Neural cell (in vitro differentiated cells): ENCODE results near the gene RIMKLB. TPM values are rescaled to one million over a fixed set of nuclear protein-coding genes. Genes with fewer than 3 reads are reported as not detected.

Experiments used
- H2AFZ ChIP-seq: fragments of 200-600, 300-800 bp; sonication (generic), shearing (Covaris generic); 2 replicates; pipeline ENCODE4 v1.6.0; 2014; ENCODE audit warnings: low read depth, mild to moderate bottlenecking, antibody characterized with exemption, low read length, moderate library complexity
- H3F3A ChIP-seq: fragments of 200-600 bp; shearing (Covaris generic); 2 replicates; pipeline ENCODE4 v1.6.1; 2016; ENCODE audit warnings: mild to moderate bottlenecking, moderate library complexity, mixed read lengths, antibody characterized with exemption, low read length; ENCODE audit not compliant: insufficient read depth, poor library complexity, severe bottlenecking
- H3K27ac ChIP-seq: fragments of 200-600, 300-800 bp; sonication (generic), shearing (Covaris generic); 2 replicates; pipeline ENCODE4 v1.5.1; 2014; ENCODE audit warnings: mild to moderate bottlenecking, low read length, moderate library complexity
- H3K27me3 ChIP-seq: fragments of 300-800, 200-600 bp; sonication (generic), shearing (Covaris generic); 2 replicates; pipeline ENCODE4 v1.6.0; 2014; ENCODE audit warnings: mild to moderate bottlenecking, low read depth, low read length, moderate library complexity; ENCODE audit not compliant: insufficient read depth
- H3K36me3 ChIP-seq: fragments of 300-800, 200-600 bp; sonication (generic), shearing (Covaris generic); 2 replicates; pipeline ENCODE4 v1.5.1; 2014; ENCODE audit warnings: mild to moderate bottlenecking, antibody characterized with exemption, low read length, moderate library complexity; ENCODE audit not compliant: insufficient read depth
- H3K4me2 ChIP-seq: fragments of 300-800, 200-600 bp; sonication (generic), shearing (Covaris generic); 2 replicates; pipeline ENCODE4 v1.6.0; 2014; ENCODE audit warnings: mild to moderate bottlenecking, low read length
- H3K4me3 ChIP-seq: fragments of 300-800, 200-600 bp; sonication (generic), shearing (Covaris generic); 2 replicates; pipeline ENCODE4 v1.5.1; 2014; ENCODE audit warnings: mild to moderate bottlenecking, low read length, moderate library complexity
- H3K79me2 ChIP-seq: fragments of 200-600 bp; shearing (Covaris generic); replicated peaks from 2 replicates; pipeline ENCODE4 v1.6.0; 2014; ENCODE audit warnings: mild to moderate bottlenecking, low read length, moderate library complexity; ENCODE audit not compliant: insufficient read depth
- H3K9ac ChIP-seq: fragments of 300-800, 200-600 bp; sonication (generic), shearing (Covaris generic); 2 replicates; pipeline ENCODE4 v1.6.1; 2016; ENCODE audit warnings: mild to moderate bottlenecking, low read length, mixed read lengths
- H3K9me2 ChIP-seq: fragments of 200-600 bp; shearing (Covaris generic); 2 replicates; pipeline ENCODE4 v1.6.1; 2016; ENCODE audit warnings: mild to moderate bottlenecking, low read length, mixed read lengths; ENCODE audit not compliant: insufficient read depth
- H3K9me3 ChIP-seq: fragments of 200-600, 300-800 bp; sonication (generic), shearing (Covaris generic); 2 replicates; pipeline ENCODE4 v1.6.1; 2016; ENCODE audit warnings: mild to moderate bottlenecking, mixed run types, low read length, moderate library complexity, mixed read lengths
- H4K20me1 ChIP-seq: fragments of 200-600 bp; shearing (Covaris generic); 2 replicates; pipeline ENCODE4 v1.6.1; 2016; ENCODE audit warnings: mild to moderate bottlenecking, mixed run types; ENCODE audit not compliant: insufficient read depth
- EP300 ChIP-seq: fragments of 450-650 bp; conservative IDR thresholded peaks from 2 replicates; pipeline ENCODE4 v1.6.1; 2014; ENCODE audit warnings: antibody characterized with exemption, mild to moderate bottlenecking, moderate library complexity; ENCODE audit not compliant: poor library complexity, severe bottlenecking
- EZH2 ChIP-seq: fragments of 200-600, 300-800 bp; shearing (Covaris generic), sonication (generic); IDR thresholded peaks from 2 replicates; pipeline ENCODE4 v1.6.1; 2014; ENCODE audit warnings: antibody characterized with exemption, low read length, borderline replicate concordance, mild to moderate bottlenecking; ENCODE audit not compliant: insufficient read depth, poor library complexity, severe bottlenecking
- MXI1 ChIP-seq: fragments of 450-650 bp; conservative IDR thresholded peaks from 2 replicates; pipeline ENCODE4 v1.6.1; 2014; ENCODE audit warnings: antibody characterized with exemption, mild to moderate bottlenecking; ENCODE audit not compliant: poor library complexity, severe bottlenecking
- POLR2AphosphoS5 ChIP-seq: IDR thresholded peaks from 2 replicates; pipeline ENCODE4 v1.6.1; 2012
- RAD21 ChIP-seq: fragments of 450-650 bp; conservative IDR thresholded peaks from 2 replicates; pipeline ENCODE4 v1.6.1; 2014; ENCODE audit warnings: antibody characterized with exemption, mild to moderate bottlenecking, moderate library complexity
- REST ChIP-seq: IDR thresholded peaks from 2 replicates; pipeline ENCODE4 v1.6.1; 2012; ENCODE audit warnings: borderline replicate concordance
- SMC3 ChIP-seq: fragments of 450-650 bp; conservative IDR thresholded peaks from 2 replicates; pipeline ENCODE4 v1.6.1; 2014; ENCODE audit warnings: antibody characterized with exemption, mild to moderate bottlenecking, moderate library complexity; ENCODE audit not compliant: poor library complexity
- TAF1 ChIP-seq: IDR thresholded peaks from 2 replicates; pipeline ENCODE4 v1.6.1; 2012; ENCODE audit warnings: low read depth
- polyA plus RNA-seq: library from polyadenylated mRNA; depleted of rRNA; stranded (reverse); fragments of >200 nt; gene quantifications from 2 replicates; pipeline ENCODE4 v1.2.3, GENCODE V29; 2014
- TF ChIP-seq, protein P1 (sequence below): fragments of 450-650 bp; IDR thresholded peaks from 2 replicates; pipeline ENCODE4 v1.5.1; 2014; ENCODE audit warnings: antibody characterized with exemption, mild to moderate bottlenecking, moderate library complexity; ENCODE audit not compliant: poor library complexity, severe bottlenecking

The RIMKLB gene
- polyA plus RNA-seq, 1 donor from 2014 or later = 393 TPM

GRCh38 chr12:8667270-8667669 lies 30.5 kb upstream of the RIMKLB start:
- Histone ChIP-seq H3K79me2 (no peaks in the 10 kb centered on the region), H3K36me3 (no peaks in the 10 kb centered on the region), H4K20me1 (no peaks in the 10 kb centered on the region), H3K4me2 (no peak overlapping the region), H3K27me3 (no peaks in the 10 kb centered on the region), H3K27ac (no peak overlapping the region), H2AFZ (no peak overlapping the region), H3F3A (no peaks in the 10 kb centered on the region), H3K9me2 (no peaks in the 10 kb centered on the region), H3K9me3 (no peaks in the 10 kb centered on the region), H3K4me3 (no peak overlapping the region), H3K9ac (no peak overlapping the region)
- TF ChIP-seq TAF1 (no peak), POLR2AphosphoS5 (no peak), EZH2 (no peak), EP300 (no peak), SMC3 (no peak), RAD21 (no peak), REST (no peak), MXI1 (no peak)
- TF ChIP-seq, protein P1, sequence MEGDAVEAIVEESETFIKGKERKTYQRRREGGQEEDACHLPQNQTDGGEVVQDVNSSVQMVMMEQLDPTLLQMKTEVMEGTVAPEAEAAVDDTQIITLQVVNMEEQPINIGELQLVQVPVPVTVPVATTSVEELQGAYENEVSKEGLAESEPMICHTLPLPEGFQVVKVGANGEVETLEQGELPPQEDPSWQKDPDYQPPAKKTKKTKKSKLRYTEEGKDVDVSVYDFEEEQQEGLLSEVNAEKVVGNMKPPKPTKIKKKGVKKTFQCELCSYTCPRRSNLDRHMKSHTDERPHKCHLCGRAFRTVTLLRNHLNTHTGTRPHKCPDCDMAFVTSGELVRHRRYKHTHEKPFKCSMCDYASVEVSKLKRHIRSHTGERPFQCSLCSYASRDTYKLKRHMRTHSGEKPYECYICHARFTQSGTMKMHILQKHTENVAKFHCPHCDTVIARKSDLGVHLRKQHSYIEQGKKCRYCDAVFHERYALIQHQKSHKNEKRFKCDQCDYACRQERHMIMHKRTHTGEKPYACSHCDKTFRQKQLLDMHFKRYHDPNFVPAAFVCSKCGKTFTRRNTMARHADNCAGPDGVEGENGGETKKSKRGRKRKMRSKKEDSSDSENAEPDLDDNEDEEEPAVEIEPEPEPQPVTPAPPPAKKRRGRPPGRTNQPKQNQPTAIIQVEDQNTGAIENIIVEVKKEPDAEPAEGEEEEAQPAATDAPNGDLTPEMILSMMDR = no peak

GRCh38 chr12:8668441-8668840 lies 29.4 kb upstream of the RIMKLB start:
- Histone ChIP-seq H3K9ac (no peak overlapping the region), H2AFZ (no peak overlapping the region), H3K4me3 (no peak overlapping the region), H3K36me3 (no peaks in the 10 kb centered on the region), H3K9me3 (no peaks in the 10 kb centered on the region), H3F3A (no peaks in the 10 kb centered on the region), H4K20me1 (no peaks in the 10 kb centered on the region), H3K79me2 (no peaks in the 10 kb centered on the region), H3K27me3 (no peaks in the 10 kb centered on the region), H3K27ac (no peak overlapping the region), H3K4me2 (no peak overlapping the region), H3K9me2 (no peaks in the 10 kb centered on the region)
- TF ChIP-seq SMC3 (no peak), REST (no peak), TAF1 (no peak), POLR2AphosphoS5 (no peak), EZH2 (no peak), RAD21 (no peak), EP300 (no peak), MXI1 (no peak)
- TF ChIP-seq, protein P1 = no peak
